Endodermal cell (in vitro differentiated cells): Measurements from ENCODE around the gene PXDC1. TPM values are rescaled to one million over a fixed set of nuclear protein-coding genes. Genes with fewer than 3 reads are reported as not detected.
A peak's percentile ranks its signal among the peaks of the same experiment; 100 is the strongest.

Source experiments
- DNase-seq: peaks from one replicate; pipeline ENCODE4 v3.0.0-alpha.2; 2017
- H3K27ac ChIP-seq: 2 replicates; pipeline ENCODE4 v1.5.1; 2013; ENCODE audit warnings: mild to moderate bottlenecking, low read depth, low read length, moderate library complexity
- H3K27me3 ChIP-seq: 2 replicates; pipeline ENCODE4 v1.6.1; 2013; ENCODE audit warnings: mild to moderate bottlenecking, low read length, moderate library complexity; ENCODE audit not compliant: insufficient read depth, control insufficient read depth, poor library complexity, severe bottlenecking
- H3K36me3 ChIP-seq: 2 replicates; pipeline ENCODE4 v1.7.0; 2013; ENCODE audit warnings: mild to moderate bottlenecking, low read length, moderate library complexity; ENCODE audit not compliant: control insufficient read depth, insufficient read depth
- H3K4me1 ChIP-seq: one replicate; pipeline ENCODE4 v1.7.0; 2013; ENCODE audit warnings: low read length; ENCODE audit not compliant: control insufficient read depth, insufficient read depth
- H3K4me3 ChIP-seq: 2 replicates; pipeline ENCODE4 v1.5.1; 2013; ENCODE audit warnings: mild to moderate bottlenecking, low read length, moderate library complexity
- H3K9ac ChIP-seq: 2 replicates; pipeline ENCODE4 v1.6.1; 2013; ENCODE audit warnings: mild to moderate bottlenecking, low read length, moderate library complexity; ENCODE audit not compliant: poor library complexity, severe bottlenecking; ENCODE audit errors: extremely low read depth
- H3K9me3 ChIP-seq: 2 replicates; pipeline ENCODE4 v1.6.1; 2013; ENCODE audit warnings: mild to moderate bottlenecking, low read length, moderate library complexity; ENCODE audit not compliant: control insufficient read depth
- H3K27ac Mint-ChIP-seq: 2 replicates; pipeline ENCODE4 v1.8.0; 2020; ENCODE audit warnings: mixed read lengths
- H3K27me3 Mint-ChIP-seq: 2 replicates; pipeline ENCODE4 v1.8.0; 2021; ENCODE audit warnings: mild to moderate bottlenecking, mixed read lengths; ENCODE audit not compliant: insufficient read depth
- H3K36me3 Mint-ChIP-seq: 2 replicates; pipeline ENCODE4 v1.8.0; 2020; ENCODE audit warnings: low read depth, mixed read lengths
- H3K4me1 Mint-ChIP-seq: 2 replicates; pipeline ENCODE4 v1.8.0; 2020; ENCODE audit warnings: mixed read lengths
- H3K4me3 Mint-ChIP-seq: 2 replicates; pipeline ENCODE4 v1.8.0; 2020; ENCODE audit warnings: mild to moderate bottlenecking, moderate library complexity, mixed read lengths
- H3K9me3 Mint-ChIP-seq: 2 replicates; pipeline ENCODE4 v1.8.0; 2020; ENCODE audit warnings: mild to moderate bottlenecking, mixed read lengths
- CTCF ChIP-seq: fragments of 200-600 bp; sonication (generic); conservative IDR thresholded peaks from 2 replicates; pipeline ENCODE4 v1.5.0; 2021; ENCODE audit warnings: antibody characterized with exemption, mild to moderate bottlenecking
- whole genome bisulfite sequencing, 2 experiments: methylation state at CpG; one replicate each; pipeline versions ENCODE4 v1.1.5 to v1.1.7; 2013; ENCODE audit warnings: missing lambda C conversion rate in 2 of 2, mixed read lengths in 1 of 2; ENCODE audit not compliant: insufficient coverage in 1 of 2, insufficient read length in 1 of 2; 5-methylcytosine and 5-hydroxymethylcytosine counted together
- total RNA-seq, 2 donors: library from RNA; stranded (reverse); fragmentation: NEBNext Ultra II Directional in 1 of 2; extraction: Animal tissue kit (Norgen Biotek cat#: 25700) in 1 of 2; gene quantifications; 2 replicates in 1 of 2; 3 replicates in 1 of 2; pipeline ENCODE4 v1.2.1, GENCODE V29; 2021

Gene PXDC1
- total RNA-seq, 2 donors from 2014 or later = 3.3 to 4.6 TPM

GRCh38 chr6:3798055-3798919 is 46.8 kb upstream of the PXDC1 start:
- TF ChIP-seq CTCF = no peak
- Mint-ChIP-seq H3K36me3 (no peaks in the 10 kb centered on the region), H3K27me3 (peaks cover 2% of the 10 kb centered on the region), H3K4me1 (peaks cover 36% of the 10 kb centered on the region), H3K9me3 (no peaks in the 10 kb centered on the region), H3K27ac (no peak overlapping the region), H3K4me3 (no peak overlapping the region)
- WGBS, 2 experiments = 93 to 100% methylated on average over 2 to 8 of the region's 8 CpGs
- no peak overlapping the region for H3K27ac ChIP-seq
- no peaks in the 10 kb centered on the region for H3K9me3 ChIP-seq
- DNase-seq = no peak
- H3K27me3 ChIP-seq = no peaks in the 10 kb centered on the region
- peaks cover 11% of the 10 kb centered on the region for H3K4me1 ChIP-seq
- no peak overlapping the region for H3K9ac ChIP-seq
- H3K36me3 ChIP-seq = no peaks in the 10 kb centered on the region
- H3K4me3 ChIP-seq = no peak overlapping the region

- Mint-ChIP-seq H3K4me3 (no peak overlapping the region), H3K27me3 (peaks cover 2% of the 10 kb centered on the region), H3K36me3 (no peaks in the 10 kb centered on the region), H3K27ac (no peak overlapping the region), H3K4me1 (peaks cover 36% of the 10 kb centered on the region), H3K9me3 (no peaks in the 10 kb centered on the region)
- H3K4me3 ChIP-seq = no peak overlapping the region
- DNase-seq = no peak
- H3K27ac ChIP-seq = no peak overlapping the region
- TF ChIP-seq CTCF = no peak
- no peaks in the 10 kb centered on the region for H3K9me3 ChIP-seq
- H3K27me3 ChIP-seq = no peaks in the 10 kb centered on the region
- no peak overlapping the region for H3K9ac ChIP-seq
- WGBS, 2 experiments = 90 to 93% methylated on average over 4 to 7 of the region's 7 CpGs
- H3K4me1 ChIP-seq = peaks cover 11% of the 10 kb centered on the region
- H3K36me3 ChIP-seq = no peaks in the 10 kb centered on the region
Measured at GRCh38 chr6:3797231-3798054, 45.9 kb upstream of the PXDC1 start.

DNA sequence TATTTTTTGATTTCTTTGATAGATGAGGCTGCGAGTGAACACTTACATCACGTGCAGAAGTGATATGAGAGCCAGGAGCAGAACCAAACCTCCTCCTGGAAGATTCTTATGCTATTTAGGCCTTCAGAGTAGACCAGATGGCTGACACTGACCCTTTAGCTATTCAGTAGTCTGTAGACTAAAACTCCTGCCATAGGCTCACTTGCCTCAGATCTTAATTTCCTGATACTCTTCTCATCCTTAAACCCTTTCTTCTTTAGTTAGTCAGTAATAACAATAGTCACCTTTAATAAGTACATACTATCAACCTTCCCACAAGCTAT is 45.2 kb upstream of the PXDC1 start:
- Mint-ChIP-seq H3K36me3 (no peaks in the 10 kb centered on the region), H3K9me3 (no peaks in the 10 kb centered on the region), H3K4me1 (peaks cover 35% of the 10 kb centered on the region), H3K27ac (no peak overlapping the region), H3K4me3 (no peak overlapping the region), H3K27me3 (peaks cover 2% of the 10 kb centered on the region)
- TF ChIP-seq CTCF = no peak
- WGBS, 2 experiments = 88 to 98% methylated on average over 2 of the region's 2 CpGs
- Histone ChIP-seq H3K27me3 (no peaks in the 10 kb centered on the region), H3K36me3 (no peaks in the 10 kb centered on the region), H3K27ac (peak overlapping the region; percentile 66), H3K9me3 (no peaks in the 10 kb centered on the region), H3K9ac (no peak overlapping the region), H3K4me1 (peaks cover 11% of the 10 kb centered on the region), H3K4me3 (no peak overlapping the region)
- no peak for DNase-seq
